C4-2B (cell line): ENCODE data around the gene GNAT1.
"Not testable (repeated sequence)": the region's sequence is repeated elsewhere in the genome, so short reads cannot be mapped to it uniquely, and the experiment has no call there.

Source experiments
- H3K27ac ChIP-seq: fragments of 450-650 bp; 2 replicates; pipeline ENCODE4 v1.5.1; 2017
- ZFX ChIP-seq: fragments of 450-650 bp; IDR thresholded peaks from 2 replicates; pipeline ENCODE4 v1.6.1; 2017
- TF ChIP-seq, protein P1 (sequence below): fragments of 450-650 bp; conservative IDR thresholded peaks from 2 replicates; pipeline ENCODE4 v1.5.1; 2017; ENCODE audit warnings: mild to moderate bottlenecking

The GNAT1 gene

DNA sequence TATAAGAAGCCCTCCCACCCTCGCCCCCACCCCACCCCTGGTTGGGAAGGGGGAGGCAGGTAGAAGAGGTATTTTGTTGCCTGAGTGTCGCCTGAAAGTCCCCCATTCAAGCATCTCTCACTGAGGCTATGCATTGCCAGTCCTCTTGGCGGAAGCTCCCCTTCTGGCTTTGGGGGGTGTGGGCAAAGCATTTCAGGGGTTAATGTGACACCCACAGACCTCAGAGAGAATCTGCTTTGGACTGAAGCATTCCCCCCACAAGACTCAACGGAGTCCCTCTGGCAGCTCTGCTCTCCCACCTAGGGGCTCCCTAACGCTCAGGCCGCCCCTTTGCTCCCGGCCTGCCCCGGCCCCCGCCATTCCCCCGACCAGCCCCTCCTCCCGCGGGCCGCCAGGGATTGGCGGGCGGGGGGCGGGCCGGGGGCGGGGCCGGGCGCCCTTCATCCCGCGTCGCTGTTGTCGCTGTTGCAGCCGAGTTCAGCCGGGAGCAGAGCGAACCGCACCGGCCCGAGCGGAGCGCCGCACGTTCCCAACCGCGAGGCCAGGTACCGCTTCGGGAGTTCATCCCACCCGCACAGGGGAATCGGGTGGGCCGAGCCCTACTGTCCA is 13.5 kb downstream of the GNAT1 start, which contains the start of gene SLC38A3:
SLC38A3 (plus strand) TSS at position 468 of the 609 bp plus-strand sequence. CDS start 8,929 bp downstream, outside the sequence.
- TF ChIP-seq ZFX, result no peak
- TF ChIP-seq, protein P1, sequence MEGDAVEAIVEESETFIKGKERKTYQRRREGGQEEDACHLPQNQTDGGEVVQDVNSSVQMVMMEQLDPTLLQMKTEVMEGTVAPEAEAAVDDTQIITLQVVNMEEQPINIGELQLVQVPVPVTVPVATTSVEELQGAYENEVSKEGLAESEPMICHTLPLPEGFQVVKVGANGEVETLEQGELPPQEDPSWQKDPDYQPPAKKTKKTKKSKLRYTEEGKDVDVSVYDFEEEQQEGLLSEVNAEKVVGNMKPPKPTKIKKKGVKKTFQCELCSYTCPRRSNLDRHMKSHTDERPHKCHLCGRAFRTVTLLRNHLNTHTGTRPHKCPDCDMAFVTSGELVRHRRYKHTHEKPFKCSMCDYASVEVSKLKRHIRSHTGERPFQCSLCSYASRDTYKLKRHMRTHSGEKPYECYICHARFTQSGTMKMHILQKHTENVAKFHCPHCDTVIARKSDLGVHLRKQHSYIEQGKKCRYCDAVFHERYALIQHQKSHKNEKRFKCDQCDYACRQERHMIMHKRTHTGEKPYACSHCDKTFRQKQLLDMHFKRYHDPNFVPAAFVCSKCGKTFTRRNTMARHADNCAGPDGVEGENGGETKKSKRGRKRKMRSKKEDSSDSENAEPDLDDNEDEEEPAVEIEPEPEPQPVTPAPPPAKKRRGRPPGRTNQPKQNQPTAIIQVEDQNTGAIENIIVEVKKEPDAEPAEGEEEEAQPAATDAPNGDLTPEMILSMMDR, result no peak
- H3K27ac ChIP-seq, result no peak within 1 kb of the TSS

DNA sequence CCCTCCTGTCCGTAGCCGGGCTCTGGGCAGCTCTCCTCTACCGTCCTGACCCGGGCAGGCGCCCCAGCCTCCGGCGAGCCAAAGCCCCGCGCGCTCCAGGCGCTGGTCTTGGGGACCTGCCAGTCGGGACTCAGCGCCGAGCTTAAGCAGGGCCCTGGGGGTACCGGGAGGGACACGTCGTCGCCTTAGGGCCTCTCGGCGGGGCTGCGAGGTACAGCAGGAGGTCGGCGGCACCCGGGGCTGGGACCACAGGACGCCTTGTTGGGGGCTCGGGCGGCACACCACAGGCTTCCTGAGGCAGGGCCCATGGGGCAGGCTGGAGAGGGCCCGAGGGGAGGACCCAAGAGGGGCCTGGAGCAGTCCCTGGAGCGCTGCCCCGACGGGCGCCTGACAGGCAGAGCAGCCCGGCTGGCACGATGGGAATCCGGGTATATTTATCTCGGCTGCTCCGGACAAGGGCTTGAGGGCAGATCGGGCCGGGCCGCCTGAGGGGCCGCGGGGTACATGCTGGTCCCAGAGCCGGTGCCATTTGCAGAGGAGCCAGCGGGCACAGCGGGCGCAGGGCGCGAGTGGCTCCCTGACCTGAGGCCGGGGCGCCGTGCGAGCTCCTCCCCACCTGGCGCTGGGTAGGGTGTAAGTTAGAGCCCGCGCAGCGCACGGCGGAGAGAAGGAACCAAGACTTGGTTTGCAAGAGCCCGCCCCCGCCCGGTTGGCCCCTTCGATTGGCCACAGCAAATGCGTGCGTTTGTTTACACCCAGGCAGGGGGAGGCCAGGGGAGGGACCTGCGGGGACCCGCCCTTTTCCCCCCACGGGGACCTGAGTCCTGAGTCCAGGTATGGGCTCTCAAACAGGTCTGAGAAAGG is 14.2 kb downstream of the GNAT1 start:
- no peak overlapping the region for H3K27ac ChIP-seq
- TF ChIP-seq, protein P1, result no peak
- TF ChIP-seq ZFX, result no peak

DNA sequence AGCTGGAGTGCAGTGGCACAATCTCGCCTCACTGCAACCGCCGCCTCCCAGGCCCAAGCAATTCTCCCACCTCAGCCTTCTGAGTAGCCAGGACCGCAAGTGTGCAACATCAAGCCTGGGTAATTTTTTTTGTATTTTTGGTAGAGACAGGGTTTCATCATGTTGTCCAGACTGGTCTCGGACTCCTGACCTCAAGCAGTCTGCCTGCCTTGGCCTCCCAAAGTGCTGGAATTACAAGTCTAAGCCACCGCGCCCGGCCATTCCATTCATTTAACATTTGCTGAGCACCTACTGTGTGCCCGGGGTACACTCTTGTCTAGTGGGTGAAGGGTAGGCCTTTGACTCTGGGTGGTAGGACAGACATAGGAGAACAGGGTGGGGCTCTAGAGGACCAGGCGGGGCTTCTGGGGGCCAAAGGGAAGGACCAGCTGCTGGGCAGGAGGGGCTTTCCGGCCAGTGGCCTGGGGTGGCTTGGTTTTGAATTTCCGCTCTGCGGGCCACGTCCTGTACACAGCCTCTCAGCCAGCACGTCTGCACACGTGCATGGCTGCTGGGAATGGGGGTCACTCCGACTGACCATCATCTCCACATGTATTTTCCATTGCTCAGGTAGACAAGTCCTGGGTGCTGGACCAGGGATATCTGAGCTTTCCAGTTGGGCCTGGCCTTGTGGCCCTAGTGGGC is 16.1 kb downstream of the GNAT1 start:
- no peak for TF ChIP-seq ZFX
- TF ChIP-seq, protein P1, result no peak
- no peak overlapping the region for H3K27ac ChIP-seq

DNA sequence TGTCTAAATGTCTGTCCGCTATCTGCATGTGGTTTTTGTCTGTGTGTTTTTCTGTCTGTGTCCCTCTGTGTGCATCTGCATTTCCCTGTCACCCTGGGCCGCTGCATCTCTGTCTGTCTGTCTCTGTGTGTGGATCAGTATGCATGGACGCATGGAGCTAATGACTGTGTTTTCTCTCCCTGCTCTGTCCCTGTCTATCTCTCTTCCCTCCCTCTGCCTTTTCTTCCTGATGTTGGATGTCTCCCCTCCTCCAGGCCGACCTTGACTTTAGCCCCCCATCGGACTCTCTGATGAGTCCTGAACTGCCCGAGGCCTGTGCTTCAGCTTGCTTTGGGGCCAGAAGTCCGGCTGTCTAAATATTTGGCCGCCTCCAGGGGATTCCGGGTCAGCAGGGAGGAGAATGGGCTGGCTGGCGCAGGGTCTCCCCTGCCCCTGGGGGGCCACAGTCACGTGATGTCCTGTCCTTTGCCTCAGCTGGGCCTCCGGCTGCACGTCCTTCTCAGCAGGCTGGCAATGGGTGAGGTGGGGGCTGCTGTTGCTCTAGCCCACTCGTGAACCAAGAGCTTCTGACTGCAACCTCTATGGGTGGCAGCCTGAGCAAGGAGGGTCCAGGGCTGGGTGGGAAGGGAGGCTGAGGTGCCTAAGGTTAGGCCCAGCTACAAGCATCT is 17.4 kb downstream of the GNAT1 start:
- TF ChIP-seq, protein P1, result no peak
- no peak for TF ChIP-seq ZFX
- H3K27ac ChIP-seq, result no peak overlapping the region

DNA sequence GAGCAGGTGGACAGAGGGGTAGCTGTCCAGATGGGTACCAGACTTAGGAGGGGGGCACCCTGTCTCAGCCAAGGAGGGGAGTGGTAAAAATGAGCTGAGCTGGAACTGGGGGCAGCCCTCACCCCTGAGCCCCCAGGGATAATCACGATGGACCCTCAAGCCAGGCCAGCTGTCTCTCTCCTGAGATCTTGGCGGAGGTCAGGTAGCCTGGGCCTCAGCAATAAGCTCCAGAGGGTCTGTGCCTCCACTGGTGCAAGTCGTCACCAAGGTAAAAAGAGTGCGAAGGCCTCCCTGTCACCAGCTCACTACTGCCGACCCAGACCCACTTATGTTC is 18.7 kb downstream of the GNAT1 start:
- no peak overlapping the region for H3K27ac ChIP-seq
- TF ChIP-seq ZFX, result no peak
- TF ChIP-seq, protein P1, result no peak

DNA sequence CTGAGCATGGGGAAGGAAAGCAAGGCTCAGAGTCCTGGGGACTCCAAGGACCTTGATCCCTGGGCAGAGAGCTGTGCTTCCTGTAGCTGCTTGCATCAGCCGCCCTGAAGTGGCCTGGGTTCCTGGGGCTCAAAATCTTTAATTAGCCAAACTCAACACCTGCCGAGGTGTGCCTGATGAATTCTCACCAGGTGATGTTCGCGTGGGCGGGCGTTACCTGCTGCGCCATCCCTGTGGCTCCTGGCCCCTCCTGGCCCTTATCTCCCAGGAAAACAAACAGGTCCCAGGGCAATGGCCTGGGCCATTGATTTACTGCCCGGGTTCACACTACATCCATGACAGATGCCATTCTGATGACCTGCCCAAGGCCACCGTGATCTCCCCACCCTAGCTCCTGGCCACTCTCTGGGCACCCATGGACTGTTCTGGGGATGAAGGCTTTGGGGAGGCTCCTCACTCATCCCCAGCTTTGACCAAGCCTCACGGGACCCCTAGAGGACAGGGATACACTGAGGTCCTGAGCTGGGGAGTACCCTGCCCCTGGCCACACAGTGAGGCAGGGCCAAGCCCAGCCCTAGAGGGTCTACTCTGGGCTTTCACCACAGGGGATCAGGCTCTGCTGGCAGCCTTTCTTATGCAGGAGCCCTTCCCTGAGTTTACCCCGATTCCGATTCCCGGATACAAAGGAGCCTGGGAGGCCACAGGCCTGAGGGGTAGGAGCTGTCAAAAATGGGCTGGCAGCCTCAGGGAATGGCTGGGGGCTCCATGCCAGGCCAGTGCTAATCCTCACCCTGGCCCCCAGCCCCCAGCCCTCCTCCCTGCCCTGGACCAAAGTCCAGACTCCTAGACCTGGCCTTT is 19.3 kb downstream of the GNAT1 start:
- no peak for TF ChIP-seq ZFX
- TF ChIP-seq, protein P1, result no peak
- no peak overlapping the region for H3K27ac ChIP-seq

DNA sequence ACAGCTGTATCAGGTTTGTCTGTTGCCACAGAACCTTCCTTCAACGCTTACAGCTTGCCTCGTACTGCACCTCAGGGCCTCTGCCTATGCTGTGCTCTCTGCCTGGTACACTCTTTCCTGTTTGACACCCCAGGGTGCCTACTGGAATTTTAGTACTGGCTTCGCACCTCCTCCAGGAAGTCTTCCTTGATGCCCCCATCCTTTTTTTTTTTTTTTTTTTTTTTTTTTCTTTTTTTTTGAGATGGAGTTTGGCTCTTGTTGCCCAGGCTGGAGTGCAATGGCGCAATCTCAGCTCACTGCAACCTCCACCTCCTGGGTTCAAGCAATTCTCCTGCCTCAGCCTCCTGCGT is 19.9 kb downstream of the GNAT1 start:
- H3K27ac ChIP-seq, result not testable (repeated sequence)
